Measurements from ENCODE around the gene CST3. TPM values are rescaled to one million over a fixed set of nuclear protein-coding genes. Genes with fewer than 3 reads are reported as not detected.
"Not testable (repeated sequence)": the region's sequence is repeated elsewhere in the genome, so short reads cannot be mapped to it uniquely, and the experiment has no call there.

The CST3 gene
- total RNA-seq, 6 donors from 2014 or later = 201 to 1,402 (median 970) TPM

GRCh38 chr20:23624324-23624691, 13.4 kb downstream of the CST3 start:
- Histone ChIP-seq H3K27ac (peak overlapping the region in 1 of 4 donors; percentile 73), H3K4me1 (peaks cover 0 to 15% (median 11%) of the 10 kb centered on the region in 4 donors), H3K36me3 (no peaks in the 10 kb centered on the region), H3K27me3 (no peaks in the 10 kb centered on the region), H3K4me3 (no peak overlapping the region), H3K9me3 (no peaks in the 10 kb centered on the region)
- TF ChIP-seq EP300 (IDR thresholded peaks at IDR 0.05) = no peak
- no peak for TF ChIP-seq CTCF (IDR thresholded peaks at IDR 0.05)
- TF ChIP-seq POLR2A (IDR thresholded peaks at IDR 0.05) = no peak
- TF ChIP-seq POLR2AphosphoS5 (IDR thresholded peaks at IDR 0.05) = no peak
- ATAC-seq (ENCODE audit: low FRiP score in 2 of 2) (no peak), DNase-seq (no peak)
- WGBS, 2 donors = 78 to 86% methylated on average over 2 of the region's 2 CpGs

GRCh38 chr20:23623666-23624323, 14.0 kb downstream of the CST3 start:
- ATAC-seq (ENCODE audit: low FRiP score in 2 of 2) = no peak
- H3K27ac ChIP-seq = peak overlapping the region; percentile 57 to 80 (median 72)
- no peak for TF ChIP-seq CTCF (IDR thresholded peaks at IDR 0.05)
- no peak for TF ChIP-seq POLR2AphosphoS5 (IDR thresholded peaks at IDR 0.05)
- no peak for TF ChIP-seq POLR2A (IDR thresholded peaks at IDR 0.05)
- no peak for TF ChIP-seq EP300 (IDR thresholded peaks at IDR 0.05)
- no peaks in the 10 kb centered on the region for H3K9me3 ChIP-seq
- no peak for DNase-seq
- peaks cover 0 to 15% (median 11%) of the 10 kb centered on the region in 4 donors for H3K4me1 ChIP-seq
- no peaks in the 10 kb centered on the region for H3K36me3 ChIP-seq
- 77 to 79% methylated on average over 4 of the region's 4 CpGs for WGBS, 2 donors
- H3K27me3 ChIP-seq = no peaks in the 10 kb centered on the region
- no peak overlapping the region for H3K4me3 ChIP-seq

- H3K27me3 ChIP-seq = no peaks in the 10 kb centered on the region
- DNase-seq = peak in 1 of 2 donors; percentile 62
- H3K4me3 ChIP-seq = peak overlapping the region in 2 of 4 donors; percentile 5 to 18
- TF ChIP-seq POLR2AphosphoS5 (IDR thresholded peaks at IDR 0.05) (peak; percentile 65 to 93), CTCF (IDR thresholded peaks at IDR 0.05) (no peak), EP300 (IDR thresholded peaks at IDR 0.05) (peak; percentile 10 to 97 (median 88)), POLR2A (IDR thresholded peaks at IDR 0.05) (peak in 1 of 4 donors; percentile 25)
- H3K9me3 ChIP-seq = no peaks in the 10 kb centered on the region
- peaks cover 0 to 15% (median 11%) of the 10 kb centered on the region in 4 donors for H3K4me1 ChIP-seq
- H3K36me3 ChIP-seq = no peaks in the 10 kb centered on the region
- H3K27ac ChIP-seq = peak overlapping the region; percentile 57 to 80 (median 72)
- peak; percentile 82 to 97 for ATAC-seq (ENCODE audit: low FRiP score in 2 of 2)
- 17 to 20% methylated on average over 4 of the region's 4 CpGs for WGBS, 2 donors
Measured at GRCh38 chr20:23622839-23623343, 14.9 kb downstream of the CST3 start.

DNA sequence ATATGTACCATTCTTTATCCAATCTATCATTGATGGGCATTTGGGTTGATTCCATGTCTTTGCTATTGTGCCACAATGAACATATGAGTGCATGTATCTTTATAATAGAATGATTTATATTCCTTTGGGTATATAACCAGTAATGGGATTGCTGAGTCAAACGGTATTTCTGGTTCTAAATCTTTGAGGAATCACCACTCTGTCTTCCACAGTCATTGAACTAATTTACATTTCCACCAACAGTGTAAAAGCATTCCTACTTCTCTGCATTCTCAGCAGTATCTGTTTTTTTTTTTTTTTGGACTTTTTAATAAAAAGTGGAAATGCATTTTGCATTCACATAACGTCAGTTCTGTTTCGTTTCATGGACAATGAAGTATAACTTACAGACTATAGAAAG, 15.4 kb downstream of the CST3 start:
- ATAC-seq (ENCODE audit: low FRiP score in 2 of 2) = not testable (repeated sequence)

DNA sequence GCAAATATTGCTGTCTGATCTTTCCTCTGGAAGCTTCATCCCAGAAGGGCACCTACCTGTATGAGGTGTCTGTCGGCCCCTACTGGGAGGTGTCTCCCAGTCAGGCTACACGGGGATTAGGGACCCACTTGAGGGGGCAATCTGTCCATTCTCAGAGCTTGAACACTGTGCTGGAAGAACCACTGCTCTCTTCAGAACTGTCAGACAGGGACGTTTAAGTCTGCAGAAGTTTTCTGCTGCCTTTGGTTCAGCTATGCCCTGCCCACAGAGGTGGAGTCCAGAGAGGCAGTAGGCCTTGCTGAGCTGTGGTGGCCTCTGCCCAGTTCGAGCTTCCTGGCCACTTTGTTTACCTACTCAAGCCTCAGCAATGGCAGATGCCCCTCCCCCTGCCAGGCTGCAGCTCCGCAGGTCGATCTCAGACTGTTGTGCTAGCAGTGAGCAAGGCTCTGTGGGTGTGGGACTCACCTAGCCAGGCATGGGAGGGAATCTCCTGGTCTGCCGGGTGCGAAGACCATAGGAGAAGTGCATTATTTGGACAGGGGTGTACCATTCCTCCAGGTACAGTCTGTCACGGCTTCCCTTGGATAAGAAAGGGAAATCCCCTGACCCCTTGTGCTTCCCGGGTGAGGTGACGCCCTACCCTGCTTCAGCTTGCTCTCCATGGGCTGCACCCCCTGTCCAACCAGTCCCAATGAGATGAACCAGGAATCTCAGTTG, 16.9 kb downstream of the CST3 start:
- H3K36me3 ChIP-seq; ATAC-seq (ENCODE audit: low FRiP score in 2 of 2); H3K27ac ChIP-seq; H3K27me3 ChIP-seq; H3K4me3 ChIP-seq; H3K9me3 ChIP-seq; DNase-seq: not testable (repeated sequence)
- H3K4me1 ChIP-seq = peaks cover 0 to 15% (median 9%) of the 10 kb centered on the region in 4 donors
- 76 to 77% methylated on average over 9 to 10 of the region's 11 CpGs for WGBS, 2 donors

More for the DNA sequence above, 15.4 kb downstream of the CST3 start:
- H3K36me3 ChIP-seq, DNase-seq, H3K27me3 ChIP-seq, H3K9me3 ChIP-seq, H3K4me3 ChIP-seq: not testable (repeated sequence)
- Histone ChIP-seq H3K4me1 (peaks cover 0 to 15% (median 11%) of the 10 kb centered on the region in 4 donors), H3K27ac (peak overlapping the region; percentile 57 to 80 (median 72))
- 85 to 87% methylated on average over 3 of the region's 3 CpGs for WGBS, 2 donors
